ENCODE data around the gene BOK. TPM values are rescaled to one million over a fixed set of nuclear protein-coding genes. Genes with fewer than 3 reads are reported as not detected.
"Not testable (repeated sequence)": the region's sequence is repeated elsewhere in the genome, so short reads cannot be mapped to it uniquely, and the experiment has no call there.

The BOK gene
- polyA plus RNA-seq, 4 donors, result 20.0 to 26.6 (median 23.1) TPM

- DNase-seq (ENCODE audit: low read depth in 4 of 4, low spot score in 3 of 4), result no peak
Observed at GRCh38 chr2:241554610-241555322, 3.8 kb upstream of the BOK start.

GRCh38 chr2:241555711-241556110 is 2.8 kb upstream of the BOK start:
- DNase-seq (ENCODE audit: low read depth in 4 of 4, low spot score in 3 of 4), result no peak

- no peak for DNase-seq (ENCODE audit: low read depth in 4 of 4, low spot score in 3 of 4)
Observed at GRCh38 chr2:241556746-241557145, 1.8 kb upstream of the BOK start.

GRCh38 chr2:241559323-241560161 is 997 bp downstream of the BOK start:
- no peak for DNase-seq (ENCODE audit: low read depth in 4 of 4, low spot score in 3 of 4)

GRCh38 chr2:241560162-241560882 is 1.8 kb downstream of the BOK start:
- DNase-seq (ENCODE audit: low read depth in 4 of 4, low spot score in 3 of 4), result no peak

- DNase-seq (ENCODE audit: low read depth in 4 of 4, low spot score in 3 of 4), result no peak
Observed at GRCh38 chr2:241560883-241561474, 2.4 kb downstream of the BOK start.

- no peak for DNase-seq (ENCODE audit: low read depth in 4 of 4, low spot score in 3 of 4)
Observed at GRCh38 chr2:241561832-241562231, 3.3 kb downstream of the BOK start.

- no peak for DNase-seq (ENCODE audit: low read depth in 4 of 4, low spot score in 3 of 4)
Observed at GRCh38 chr2:241562269-241562891, 3.8 kb downstream of the BOK start.

- DNase-seq (ENCODE audit: low read depth in 4 of 4, low spot score in 3 of 4), result no peak
Observed at GRCh38 chr2:241563031-241563507, 4.5 kb downstream of the BOK start.

- no peak for DNase-seq (ENCODE audit: low read depth in 4 of 4, low spot score in 3 of 4)
Observed at GRCh38 chr2:241563571-241563980, 5.0 kb downstream of the BOK start.

GRCh38 chr2:241563981-241564595 is 5.5 kb downstream of the BOK start:
- no peak for DNase-seq (ENCODE audit: low read depth in 4 of 4, low spot score in 3 of 4)

- no peak for DNase-seq (ENCODE audit: low read depth in 4 of 4, low spot score in 3 of 4)
Observed at GRCh38 chr2:241564596-241565410, 6.3 kb downstream of the BOK start.

GRCh38 chr2:241565411-241565810 is 6.9 kb downstream of the BOK start:
- no peak for DNase-seq (ENCODE audit: low read depth in 4 of 4, low spot score in 3 of 4)

GRCh38 chr2:241566021-241566420 is 7.5 kb downstream of the BOK start:
- DNase-seq (ENCODE audit: low read depth in 4 of 4, low spot score in 3 of 4), result not testable (repeated sequence)

GRCh38 chr2:241566468-241566867 is 7.9 kb downstream of the BOK start:
- no peak for DNase-seq (ENCODE audit: low read depth in 4 of 4, low spot score in 3 of 4)

- not testable (repeated sequence) for DNase-seq (ENCODE audit: low read depth in 4 of 4, low spot score in 3 of 4)
Observed at GRCh38 chr2:241567266-241567665, 8.7 kb downstream of the BOK start.

- DNase-seq (ENCODE audit: low read depth in 4 of 4, low spot score in 3 of 4), result no peak
Observed at GRCh38 chr2:241567776-241568175, 9.2 kb downstream of the BOK start.

- DNase-seq (ENCODE audit: low read depth in 4 of 4, low spot score in 3 of 4), result no peak
Observed at GRCh38 chr2:241568726-241569125, 10.2 kb downstream of the BOK start.

GRCh38 chr2:241569831-241570281 is 11.3 kb downstream of the BOK start:
- DNase-seq (ENCODE audit: low read depth in 4 of 4, low spot score in 3 of 4), result no peak

Data from left renal pelvis (tissue), 4 donors.